Mucosa of descending colon (tissue), 3 donors: ENCODE results near the gene FXR2. TPM values are rescaled to one million over a fixed set of nuclear protein-coding genes. Genes with fewer than 3 reads are reported as not detected.

Experiments
- ATAC-seq: fragments of 200-7000 bp; cut with Tn5 transposase; one replicate; pipeline ENCODE4 v1.9.1; 2020; ENCODE audit warnings: mild to moderate bottlenecking, moderate library complexity
- DNase-seq, 3 donors: peaks; one replicate each; pipeline ENCODE4 v3.0.0-alpha.2; 2020
- H3K36me3 ChIP-seq: fragments of 200-600 bp; one replicate; pipeline ENCODE4 v1.8.0; 2021; ENCODE audit warnings: low read depth, mild to moderate bottlenecking
- H3K4me1 ChIP-seq: fragments of 200-600 bp; one replicate; pipeline ENCODE4 v1.8.0; 2021; ENCODE audit warnings: low read depth, mild to moderate bottlenecking
- H3K4me3 ChIP-seq: fragments of 200-600 bp; one replicate; pipeline ENCODE4 v1.8.0; 2021; ENCODE audit warnings: mild to moderate bottlenecking
- H3K9me3 ChIP-seq: fragments of 200-600 bp; one replicate; pipeline ENCODE4 v1.8.0; 2021; ENCODE audit warnings: mild to moderate bottlenecking
- intact Hi-C, 2 donors: fragments of 100-400 bp; cut with DNase I in 1 of 2; cut with micrococcal nuclease in 1 of 2; formaldehyde crosslinking; loops; one replicate each; pipeline versions ENCODE4 v1.11.0 to v1.11.1; 2022; cut with DNase I, micrococcal nuclease
- total RNA-seq, 3 donors: library from RNA; stranded (reverse); fragmentation: NEBNext Ultra II Directional in 2 of 3; extraction: Animal tissue kit (Norgen Biotek cat#: 25700) in 2 of 3; gene quantifications; one replicate each; pipeline versions ENCODE4 v1.2.1 to v1.2.4, GENCODE V29; 2021 to 2023
- TF ChIP-seq, protein P1 (sequence below): fragments of 200-600 bp; IDR thresholded peaks from one replicate; pipeline ENCODE4 v1.8.0; 2022; ENCODE audit warnings: antibody characterized with exemption, mild to moderate bottlenecking
- donor health status: DM: no; HTN: no; CAD: no; lungs with moderate emphysema.
- donor health status: DM: no; HTN: no; CAD: no.
- donor health status: DM: no; HTN: yes; CAD: no.

The FXR2 gene
- total RNA-seq, 3 donors from 2014 or later = 23.0 to 53.3 (median 28.1) TPM

DNA sequence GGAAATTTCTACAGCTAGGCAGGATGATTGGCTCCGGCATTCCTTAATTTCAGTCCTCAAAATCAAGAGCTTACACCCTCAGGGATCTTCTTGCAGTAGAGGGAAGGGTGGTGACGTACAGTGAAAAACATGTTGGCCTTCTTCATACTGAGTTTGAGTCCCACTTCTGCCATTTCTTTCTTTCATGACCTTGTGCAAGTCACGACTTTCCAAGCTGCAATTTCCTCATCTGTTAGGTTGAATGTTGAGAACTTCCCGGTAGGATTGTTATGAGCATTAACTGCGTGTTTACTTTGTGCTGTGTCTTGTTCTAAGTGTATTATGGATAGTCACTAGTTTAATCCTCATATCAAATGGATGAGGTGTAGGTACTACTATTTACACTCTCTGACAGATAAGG lies 45.1 kb downstream of the FXR2 start:
- Histone ChIP-seq H3K9me3 (no peaks in the 10 kb centered on the region), H3K36me3 (peaks cover 9% of the 10 kb centered on the region), H3K4me1 (peaks cover 12% of the 10 kb centered on the region), H3K4me3 (no peak overlapping the region)
- TF ChIP-seq, protein P1, sequence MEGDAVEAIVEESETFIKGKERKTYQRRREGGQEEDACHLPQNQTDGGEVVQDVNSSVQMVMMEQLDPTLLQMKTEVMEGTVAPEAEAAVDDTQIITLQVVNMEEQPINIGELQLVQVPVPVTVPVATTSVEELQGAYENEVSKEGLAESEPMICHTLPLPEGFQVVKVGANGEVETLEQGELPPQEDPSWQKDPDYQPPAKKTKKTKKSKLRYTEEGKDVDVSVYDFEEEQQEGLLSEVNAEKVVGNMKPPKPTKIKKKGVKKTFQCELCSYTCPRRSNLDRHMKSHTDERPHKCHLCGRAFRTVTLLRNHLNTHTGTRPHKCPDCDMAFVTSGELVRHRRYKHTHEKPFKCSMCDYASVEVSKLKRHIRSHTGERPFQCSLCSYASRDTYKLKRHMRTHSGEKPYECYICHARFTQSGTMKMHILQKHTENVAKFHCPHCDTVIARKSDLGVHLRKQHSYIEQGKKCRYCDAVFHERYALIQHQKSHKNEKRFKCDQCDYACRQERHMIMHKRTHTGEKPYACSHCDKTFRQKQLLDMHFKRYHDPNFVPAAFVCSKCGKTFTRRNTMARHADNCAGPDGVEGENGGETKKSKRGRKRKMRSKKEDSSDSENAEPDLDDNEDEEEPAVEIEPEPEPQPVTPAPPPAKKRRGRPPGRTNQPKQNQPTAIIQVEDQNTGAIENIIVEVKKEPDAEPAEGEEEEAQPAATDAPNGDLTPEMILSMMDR = no peak
- intact Hi-C loops = no loop called here
- ATAC-seq (no peak), DNase-seq (no peak)

DNA sequence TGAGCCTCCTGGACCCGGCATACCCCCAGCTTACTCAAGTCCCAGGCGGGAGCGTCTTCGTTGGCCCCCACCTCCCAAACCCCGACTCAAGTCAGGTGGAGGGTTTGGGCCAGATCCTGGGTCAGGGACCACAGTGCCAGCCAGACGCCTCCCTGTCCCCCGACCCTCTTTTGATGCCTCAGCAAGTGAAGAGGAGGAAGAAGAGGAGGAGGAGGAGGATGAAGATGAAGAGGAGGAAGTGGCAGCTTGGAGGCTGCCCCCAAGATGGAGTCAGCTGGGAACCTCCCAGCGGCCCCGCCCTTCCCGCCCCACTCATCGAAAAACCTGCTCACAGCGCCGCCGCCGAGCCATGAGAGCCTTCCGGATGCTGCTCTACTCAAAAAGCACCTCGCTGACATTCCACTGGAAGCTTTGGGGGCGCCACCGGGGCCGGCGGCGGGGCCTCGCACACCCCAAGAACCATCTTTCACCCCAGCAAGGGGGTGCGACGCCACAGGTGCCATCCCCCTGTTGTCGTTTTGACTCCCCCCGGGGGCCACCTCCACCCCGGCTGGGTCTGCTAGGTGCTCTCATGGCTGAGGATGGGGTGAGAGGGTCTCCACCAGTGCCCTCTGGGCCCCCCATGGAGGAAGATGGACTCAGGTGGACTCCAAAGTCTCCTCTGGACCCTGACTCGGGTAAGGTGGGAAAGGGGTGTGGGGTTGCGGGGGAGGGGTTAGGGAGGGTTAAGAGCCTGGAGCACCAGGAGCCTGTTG lies 51.4 kb downstream of the FXR2 start:
- ATAC-seq (no peak), DNase-seq (peak in 1 of 3 donors; percentile 14)
- intact Hi-C loops = loop anchor here in 1 of 2 donors (5.0 kb wide), 1 partner anchor 51 kb away; no protein-coding TSS in a partner anchor
- Histone ChIP-seq H3K36me3 (peaks cover 5% of the 10 kb centered on the region), H3K4me3 (no peak overlapping the region), H3K9me3 (no peaks in the 10 kb centered on the region), H3K4me1 (peaks cover 39% of the 10 kb centered on the region)
- TF ChIP-seq, protein P1 = no peak

DNA sequence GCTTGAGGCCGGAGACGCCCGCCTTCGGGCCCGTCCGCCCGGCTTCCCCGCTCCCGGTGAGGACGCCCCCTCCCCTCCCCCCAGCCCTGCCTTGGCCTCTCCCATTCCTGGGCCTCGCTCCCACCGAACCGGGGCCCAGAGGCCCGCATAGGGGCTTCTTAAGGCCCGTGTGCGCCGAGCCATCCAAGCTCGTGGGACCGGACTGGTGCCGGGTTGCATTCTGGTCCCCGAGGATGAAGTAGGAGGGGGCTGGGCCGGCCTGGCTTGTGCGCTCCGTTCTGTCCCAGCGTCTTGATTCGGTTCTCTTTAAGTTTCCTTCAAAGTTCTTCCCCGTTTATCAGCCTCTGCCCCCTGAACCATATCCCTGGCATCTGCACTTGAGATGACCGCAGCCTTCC lies 52.5 kb downstream of the FXR2 start:
- no peak for ATAC-seq
- intact Hi-C loops = loop anchor here in 1 of 2 donors (5.0 kb wide), 1 partner anchor 50 kb away; no protein-coding TSS in a partner anchor
- peak overlapping the region; percentile 72 for H3K4me3 ChIP-seq
- peaks cover 49% of the 10 kb centered on the region for H3K4me1 ChIP-seq
- peaks cover 5% of the 10 kb centered on the region for H3K36me3 ChIP-seq
- no peak for DNase-seq
- TF ChIP-seq, protein P1 = no peak
- no peaks in the 10 kb centered on the region for H3K9me3 ChIP-seq

DNA sequence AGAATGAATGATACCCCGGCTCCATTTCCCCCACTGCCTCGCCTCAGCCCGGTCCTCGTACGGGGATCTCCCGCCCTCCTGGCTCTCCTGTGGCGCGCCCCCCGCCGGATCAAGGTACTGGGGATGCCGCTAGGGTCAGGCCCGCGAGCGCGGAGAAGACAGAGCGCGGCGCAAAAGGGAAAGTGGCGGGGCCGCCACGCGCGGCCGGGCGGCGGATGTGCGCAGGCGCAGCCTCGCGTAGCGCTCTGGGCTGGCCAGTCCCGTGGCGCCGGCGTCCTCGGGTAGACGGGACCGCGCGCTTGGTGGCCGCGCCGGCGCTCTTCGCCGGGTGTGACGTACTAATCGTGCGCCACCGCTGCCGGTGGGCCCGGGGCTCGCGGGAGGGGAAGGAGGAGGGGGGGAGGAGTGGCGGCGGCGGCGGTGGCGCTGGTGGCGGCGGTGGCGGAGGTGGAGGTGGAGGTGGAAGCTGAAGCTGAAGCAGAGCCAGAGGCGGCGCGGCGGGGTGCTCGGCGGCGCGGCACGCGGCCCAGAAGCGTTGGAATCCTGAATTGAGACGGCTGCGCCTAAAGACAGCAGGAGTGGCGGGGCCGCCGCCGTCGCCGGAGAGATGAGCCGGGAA lies 53.0 kb downstream of the FXR2 start, which contains the start of gene SENP3:
Gene SENP3, plus strand, starts transcription at position 331 of the 619 bp plus-strand sequence. CDS start 1,158 bp downstream, outside the sequence.
- H3K4me1 ChIP-seq = peaks cover 49% of the 10 kb centered on the region
- intact Hi-C loops = loop anchor here in 1 of 2 donors (2.0 to 5.0 kb wide), 2 partner anchors 49 to 127 kb away; partner anchors contain the start of gene TMEM102
- peak; percentile 90 to 94 (median 93) for DNase-seq
- peaks cover 5% of the 10 kb centered on the region for H3K36me3 ChIP-seq
- H3K4me3 ChIP-seq = peak within 1 kb of the TSS; percentile 72
- ATAC-seq = peak; percentile 70
- TF ChIP-seq, protein P1 = no peak
- no peaks in the 10 kb centered on the region for H3K9me3 ChIP-seq

DNA sequence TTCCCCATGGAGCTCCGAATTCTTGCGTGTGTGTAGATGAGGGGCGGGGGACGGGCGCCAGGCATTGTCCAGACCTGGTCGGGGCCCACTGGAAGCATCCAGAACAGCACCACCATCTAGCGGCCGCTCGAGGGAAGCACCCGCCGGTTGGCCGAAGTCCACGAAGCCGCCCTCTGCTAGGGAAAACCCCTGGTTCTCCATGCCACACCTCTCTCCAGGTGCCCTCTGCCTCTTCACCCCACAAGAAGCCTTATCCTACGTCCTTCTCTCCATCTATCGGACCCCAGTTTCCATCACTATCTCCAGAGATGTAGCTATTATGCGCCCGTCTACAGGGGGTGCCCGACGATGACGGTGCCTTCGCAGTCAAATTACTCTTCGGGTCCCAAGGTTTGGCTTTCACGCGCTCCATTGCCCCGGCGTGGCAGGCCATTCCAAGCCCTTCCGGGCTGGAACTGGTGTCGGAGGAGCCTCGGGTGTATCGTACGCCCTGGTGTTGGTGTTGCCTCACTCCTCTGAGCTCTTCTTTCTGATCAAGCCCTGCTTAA lies 53.6 kb downstream of the FXR2 start:
- DNase-seq (peak; percentile 96 to 97 (median 97)), ATAC-seq (peak; percentile 70)
- H3K36me3 ChIP-seq = peaks cover 3% of the 10 kb centered on the region
- peak overlapping the region; percentile 72 for H3K4me3 ChIP-seq
- H3K9me3 ChIP-seq = no peaks in the 10 kb centered on the region
- H3K4me1 ChIP-seq = peaks cover 55% of the 10 kb centered on the region
- intact Hi-C loops = loop anchor here in 1 of 2 donors (2.0 to 5.0 kb wide), 2 partner anchors 49 to 126 kb away; partner anchors contain the start of gene TMEM102
- TF ChIP-seq, protein P1 = peak; percentile 92
